ENCODE results near the gene H6PD. TPM values are rescaled to one million over a fixed set of nuclear protein-coding genes. Genes with fewer than 3 reads are reported as not detected.

Gene H6PD
- total RNA-seq, 1 donor from 2014 or later, result 48.4 TPM

DNA sequence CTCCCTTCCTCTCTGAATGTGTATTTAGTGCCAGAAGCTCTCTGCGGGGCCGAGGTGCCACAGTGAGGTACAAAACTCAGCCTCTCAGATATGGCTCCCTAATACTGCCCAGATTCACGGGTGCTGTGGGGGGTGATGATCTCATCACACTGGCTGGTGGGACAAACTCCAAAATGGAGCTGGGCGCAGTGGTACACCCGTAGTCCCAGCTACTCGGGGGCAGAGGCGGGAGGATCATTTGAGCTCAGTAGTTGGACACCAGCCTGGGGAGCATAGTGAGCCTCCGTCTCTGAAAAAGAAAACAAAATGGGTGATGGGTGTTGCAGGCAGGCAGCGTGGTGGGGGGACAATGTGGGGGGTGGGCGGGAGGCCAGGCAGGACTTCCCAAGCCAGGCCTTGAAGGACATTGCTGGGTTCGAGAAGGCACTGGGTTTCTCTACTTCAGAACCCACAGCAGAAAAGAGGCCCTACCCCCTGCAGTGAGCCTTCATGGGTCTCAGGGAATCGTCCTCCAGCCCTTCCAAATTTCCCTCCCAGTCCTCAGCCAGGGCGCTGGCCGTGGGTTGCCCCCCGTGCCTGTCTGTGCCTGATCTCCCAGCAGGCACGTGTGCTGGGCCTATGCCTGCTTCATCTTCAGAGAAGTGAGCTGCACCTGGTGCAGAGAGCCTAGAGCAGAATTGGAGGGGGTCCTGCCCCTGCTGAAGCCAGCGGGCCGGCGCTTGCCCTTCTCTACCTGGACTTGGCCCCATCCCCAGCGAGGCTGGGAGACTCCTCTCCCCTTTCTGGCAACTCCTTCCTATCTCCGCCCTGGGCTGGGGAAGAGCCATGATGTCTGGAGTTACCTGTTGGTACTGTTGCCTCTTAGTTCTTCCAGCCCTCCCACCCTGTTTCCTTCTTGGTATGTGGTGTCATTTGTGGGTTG, 14.0 kb downstream of the H6PD start:
- Mint-ChIP-seq H3K27me3 (ENCODE audit: unreplicated experiment) (no peaks in the 10 kb centered on the region), H3K36me3 (ENCODE audit: unreplicated experiment) (peaks cover 19% of the 10 kb centered on the region), H3K9me3 (ENCODE audit: unreplicated experiment) (no peaks in the 10 kb centered on the region), H3K27ac (ENCODE audit: unreplicated experiment) (no peak overlapping the region), H3K4me3 (ENCODE audit: unreplicated experiment) (no peak overlapping the region), H3K4me1 (ENCODE audit: unreplicated experiment) (peaks cover 13% of the 10 kb centered on the region)
- TF ChIP-seq, protein P1, sequence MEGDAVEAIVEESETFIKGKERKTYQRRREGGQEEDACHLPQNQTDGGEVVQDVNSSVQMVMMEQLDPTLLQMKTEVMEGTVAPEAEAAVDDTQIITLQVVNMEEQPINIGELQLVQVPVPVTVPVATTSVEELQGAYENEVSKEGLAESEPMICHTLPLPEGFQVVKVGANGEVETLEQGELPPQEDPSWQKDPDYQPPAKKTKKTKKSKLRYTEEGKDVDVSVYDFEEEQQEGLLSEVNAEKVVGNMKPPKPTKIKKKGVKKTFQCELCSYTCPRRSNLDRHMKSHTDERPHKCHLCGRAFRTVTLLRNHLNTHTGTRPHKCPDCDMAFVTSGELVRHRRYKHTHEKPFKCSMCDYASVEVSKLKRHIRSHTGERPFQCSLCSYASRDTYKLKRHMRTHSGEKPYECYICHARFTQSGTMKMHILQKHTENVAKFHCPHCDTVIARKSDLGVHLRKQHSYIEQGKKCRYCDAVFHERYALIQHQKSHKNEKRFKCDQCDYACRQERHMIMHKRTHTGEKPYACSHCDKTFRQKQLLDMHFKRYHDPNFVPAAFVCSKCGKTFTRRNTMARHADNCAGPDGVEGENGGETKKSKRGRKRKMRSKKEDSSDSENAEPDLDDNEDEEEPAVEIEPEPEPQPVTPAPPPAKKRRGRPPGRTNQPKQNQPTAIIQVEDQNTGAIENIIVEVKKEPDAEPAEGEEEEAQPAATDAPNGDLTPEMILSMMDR (IDR thresholded peaks at IDR 0.05), result no peak
- no peak for DNase-seq (ENCODE audit: extremely low spot score, unreplicated experiment)

GRCh38 chr1:9249263-9249533, 14.6 kb downstream of the H6PD start:
- no peak overlapping the region for H3K27ac Mint-ChIP-seq (ENCODE audit: unreplicated experiment)
- no peak for DNase-seq (ENCODE audit: extremely low spot score, unreplicated experiment)
- peaks cover 16% of the 10 kb centered on the region for H3K4me1 Mint-ChIP-seq (ENCODE audit: unreplicated experiment)
- H3K36me3 Mint-ChIP-seq (ENCODE audit: unreplicated experiment), result peaks cover 19% of the 10 kb centered on the region
- no peak overlapping the region for H3K4me3 Mint-ChIP-seq (ENCODE audit: unreplicated experiment)
- no peaks in the 10 kb centered on the region for H3K9me3 Mint-ChIP-seq (ENCODE audit: unreplicated experiment)
- TF ChIP-seq, protein P1 (IDR thresholded peaks at IDR 0.05), result no peak
- no peaks in the 10 kb centered on the region for H3K27me3 Mint-ChIP-seq (ENCODE audit: unreplicated experiment)

DNA sequence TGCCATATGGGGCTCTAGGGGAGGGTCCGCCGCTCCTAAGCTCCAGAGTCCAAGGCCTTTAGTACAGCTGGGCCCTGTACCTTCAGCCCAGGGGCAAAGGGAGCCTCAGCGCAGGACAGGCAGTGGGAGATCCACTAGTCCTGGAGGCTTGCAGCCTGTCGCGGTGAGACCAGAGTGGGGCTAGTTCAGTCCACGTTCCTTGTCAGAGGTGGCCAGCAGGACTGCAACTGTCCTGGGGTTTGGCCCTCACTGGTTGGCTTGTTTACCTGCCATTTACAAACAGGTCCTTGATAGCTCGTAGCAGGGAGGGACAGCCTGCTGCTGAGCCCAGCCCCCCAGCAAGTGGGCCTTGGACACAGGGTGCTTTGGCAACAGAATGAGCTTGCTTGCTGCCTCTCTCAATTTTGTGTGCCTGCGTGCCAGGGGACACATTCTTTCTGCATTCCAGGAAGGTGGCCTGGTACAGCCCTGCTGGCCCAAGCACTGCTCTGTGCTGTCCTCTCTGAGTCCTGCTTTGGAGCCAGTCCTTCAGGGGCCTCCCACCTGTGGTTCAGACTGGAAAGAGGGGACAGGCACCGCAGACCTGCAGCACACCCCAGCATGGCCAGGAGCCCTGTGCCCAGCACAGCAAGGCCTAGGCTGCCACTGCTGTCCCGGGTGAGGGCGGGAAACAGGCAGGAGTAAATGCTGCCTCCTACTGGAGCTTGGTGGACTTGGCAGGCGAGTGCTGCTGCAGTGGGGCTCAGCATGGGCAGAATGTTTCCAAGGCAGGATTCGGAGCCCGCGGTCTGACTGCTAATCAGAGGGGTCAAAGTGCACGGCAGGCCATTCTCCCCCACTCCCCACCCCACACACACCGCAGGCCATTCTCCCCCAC, 15.2 kb downstream of the H6PD start:
- Mint-ChIP-seq H3K4me3 (ENCODE audit: unreplicated experiment) (no peak overlapping the region), H3K36me3 (ENCODE audit: unreplicated experiment) (peaks cover 19% of the 10 kb centered on the region), H3K27me3 (ENCODE audit: unreplicated experiment) (no peaks in the 10 kb centered on the region), H3K9me3 (ENCODE audit: unreplicated experiment) (no peaks in the 10 kb centered on the region), H3K27ac (ENCODE audit: unreplicated experiment) (no peak overlapping the region), H3K4me1 (ENCODE audit: unreplicated experiment) (peaks cover 16% of the 10 kb centered on the region)
- TF ChIP-seq, protein P1 (IDR thresholded peaks at IDR 0.05), result peak; percentile 48
- no peak for DNase-seq (ENCODE audit: extremely low spot score, unreplicated experiment)

DNA sequence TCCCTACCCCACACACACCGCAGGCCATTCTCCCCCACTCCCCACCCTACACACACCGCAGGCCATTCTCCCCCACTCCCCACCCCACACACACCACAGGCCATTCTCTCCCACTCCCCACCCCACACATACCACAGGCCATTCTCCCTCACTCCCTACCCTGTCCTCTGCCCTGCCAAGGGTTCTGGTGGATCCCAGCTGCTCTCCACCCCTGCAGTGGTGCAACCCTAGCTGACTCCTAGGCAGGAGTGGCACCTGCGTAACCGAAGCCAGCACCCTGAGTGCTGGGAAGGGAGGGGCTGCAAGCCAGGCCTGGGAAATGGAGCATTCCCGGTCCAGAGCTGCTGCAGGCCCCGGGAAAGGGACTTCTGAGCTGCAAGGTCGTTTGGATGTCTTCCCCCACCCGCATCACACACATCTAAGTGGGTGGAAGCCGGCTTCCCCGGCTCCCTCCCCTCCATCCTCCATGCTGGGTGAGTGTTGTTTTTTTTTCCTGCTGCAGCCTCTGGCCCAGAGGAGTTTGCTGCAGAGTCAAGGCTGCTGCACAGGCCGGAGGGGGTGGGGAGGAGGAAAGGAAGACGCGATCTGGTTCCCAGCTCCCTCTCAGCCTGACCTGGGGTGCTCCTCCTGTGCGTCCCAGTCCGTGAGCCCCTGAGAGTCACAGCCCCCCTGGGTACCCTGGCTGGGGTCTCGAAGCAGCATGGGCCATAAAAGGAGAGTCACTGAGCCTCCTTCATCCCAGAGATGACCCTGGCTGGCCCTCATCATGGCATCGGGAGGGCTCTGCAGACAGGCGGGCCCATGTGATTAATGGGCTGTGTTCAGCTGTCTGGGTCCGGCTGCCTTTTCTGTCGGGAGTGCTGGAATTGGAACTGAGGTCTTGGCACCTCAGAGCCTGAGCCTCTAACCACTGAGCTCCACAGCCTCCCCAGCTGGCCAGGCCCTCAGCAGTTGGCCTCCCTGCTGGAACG, 16.1 kb downstream of the H6PD start:
- Mint-ChIP-seq H3K4me3 (ENCODE audit: unreplicated experiment) (no peak overlapping the region), H3K36me3 (ENCODE audit: unreplicated experiment) (peaks cover 20% of the 10 kb centered on the region), H3K4me1 (ENCODE audit: unreplicated experiment) (peaks cover 16% of the 10 kb centered on the region), H3K27me3 (ENCODE audit: unreplicated experiment) (no peaks in the 10 kb centered on the region), H3K9me3 (ENCODE audit: unreplicated experiment) (no peaks in the 10 kb centered on the region), H3K27ac (ENCODE audit: unreplicated experiment) (no peak overlapping the region)
- no peak for DNase-seq (ENCODE audit: extremely low spot score, unreplicated experiment)
- TF ChIP-seq, protein P1 (IDR thresholded peaks at IDR 0.05), result no peak

Measured in osteocyte (in vitro differentiated cells).